WTC11 (cell line): ENCODE measurements around the gene NSUN4. TPM values are rescaled to one million over a fixed set of nuclear protein-coding genes. Genes with fewer than 3 reads are reported as not detected.

Experiments used
- ELF4 ChIP-seq: sonication (generic); formaldehyde crosslinking; IDR thresholded peaks from 2 replicates; pipeline ENCODE4 v1.8.1; 2022; ENCODE audit warnings: low read depth, mild to moderate bottlenecking, moderate library complexity, missing genetic modification reagents
- ETV6 ChIP-seq: sonication (generic); formaldehyde crosslinking; IDR thresholded peaks from 2 replicates; pipeline ENCODE4 v1.8.1; 2022; ENCODE audit warnings: mild to moderate bottlenecking, missing genetic modification reagents
- FOXK1 ChIP-seq: sonication (generic); formaldehyde crosslinking; IDR thresholded peaks from 2 replicates; pipeline ENCODE4 v1.8.0; 2022; ENCODE audit warnings: mild to moderate bottlenecking, moderate library complexity, missing genetic modification reagents
- FOXP1 ChIP-seq: sonication (generic); formaldehyde crosslinking; IDR thresholded peaks from 2 replicates; pipeline ENCODE4 v1.8.0; 2022; ENCODE audit warnings: missing genetic modification reagents, mild to moderate bottlenecking, moderate library complexity, borderline replicate concordance
- KAT7 ChIP-seq: sonication (generic); formaldehyde crosslinking; IDR thresholded peaks from 2 replicates; pipeline ENCODE4 v1.8.1; 2023; ENCODE audit warnings: missing genetic modification reagents, mild to moderate bottlenecking, borderline replicate concordance
- NFE2L1 ChIP-seq: sonication (generic); formaldehyde crosslinking; IDR thresholded peaks from 2 replicates; pipeline ENCODE4 v1.8.1; 2023; ENCODE audit warnings: missing genetic modification reagents
- ZNF121 ChIP-seq: sonication (generic); formaldehyde crosslinking; IDR thresholded peaks from 2 replicates; pipeline ENCODE4 v1.8.0; 2023; ENCODE audit warnings: missing genetic modification reagents
- ZNF416 ChIP-seq: fragments of 250-450 bp; sonication (Bioruptor Pico); IDR thresholded peaks from 2 replicates; pipeline ENCODE4 v1.9.0; 2021; ENCODE audit warnings: mild to moderate bottlenecking, inconsistent platforms
- total RNA-seq: library from RNA; stranded (reverse); gene quantifications from 3 replicates; pipeline ENCODE4 v1.2.3, GENCODE V29; 2021
- TF ChIP-seq, protein P1 (sequence below): sonication (generic); formaldehyde crosslinking; IDR thresholded peaks from 2 replicates; pipeline ENCODE4 v1.8.1; 2023; ENCODE audit warnings: mild to moderate bottlenecking, missing genetic modification reagents
- TF ChIP-seq, protein P2 (sequence below): fragments of 250-450 bp; sonication (Bioruptor Pico); IDR thresholded peaks from 2 replicates; pipeline ENCODE4 v1.9.0; 2021; ENCODE audit warnings: mild to moderate bottlenecking
- TF ChIP-seq, protein P3 (sequence below): sonication (generic); formaldehyde crosslinking; IDR thresholded peaks from 2 replicates; pipeline ENCODE4 v1.8.0; 2022; ENCODE audit warnings: mild to moderate bottlenecking, missing genetic modification reagents
- TF ChIP-seq, protein P4 (sequence below): sonication (generic); formaldehyde crosslinking; IDR thresholded peaks from 2 replicates; pipeline ENCODE4 v1.8.1; 2023; ENCODE audit warnings: mild to moderate bottlenecking, missing genetic modification reagents, borderline replicate concordance
- TF ChIP-seq, protein P5 (sequence below): sonication (generic); formaldehyde crosslinking; IDR thresholded peaks from 2 replicates; pipeline ENCODE4 v1.8.0; 2022; ENCODE audit warnings: missing genetic modification reagents

NSUN4 gene
- total RNA-seq, 1 experiment from 2014 or later: 22.6 TPM

DNA sequence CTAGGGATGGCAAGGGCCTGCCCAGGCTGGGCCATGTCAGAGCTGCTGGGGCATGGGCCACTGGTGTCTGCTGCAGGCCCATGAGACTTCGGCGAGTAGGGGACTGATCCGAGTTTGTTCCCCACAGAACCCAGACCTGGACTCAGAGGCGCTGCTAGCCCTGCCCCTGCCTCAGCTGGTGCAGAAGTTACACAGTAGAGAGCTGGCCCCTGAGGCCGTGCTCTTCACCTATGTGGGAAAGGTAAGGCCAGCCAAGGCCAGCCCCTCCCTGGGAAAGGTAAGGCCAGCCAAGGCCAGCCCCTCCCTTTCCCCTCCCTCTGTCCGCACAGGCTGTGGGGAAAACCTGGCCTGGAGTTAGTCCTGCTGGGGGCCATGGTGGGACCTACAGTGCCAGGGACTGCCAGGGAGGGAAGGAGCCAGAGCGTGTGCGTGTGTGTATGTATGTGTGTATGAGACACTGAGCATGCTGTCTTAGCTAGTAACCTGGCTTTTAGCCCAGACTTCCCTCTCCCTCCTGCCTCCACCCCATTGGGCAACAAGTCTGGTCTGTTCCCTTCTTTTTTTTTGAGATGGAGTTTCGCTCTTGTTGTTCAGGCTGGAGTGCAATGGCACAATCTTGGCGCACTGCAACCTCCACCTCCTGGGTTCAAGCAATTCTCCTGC lies 61.5 kb downstream of the NSUN4 start (continued):
- TF ChIP-seq ZNF121 (CRISPR knock-in tag) (no peak), FOXP1 (CRISPR knock-in tag) (peak; percentile 66; the same call in 1 of the 2 replicates), ELF4 (CRISPR knock-in tag) (no peak), FOXK1 (CRISPR knock-in tag) (0 out of 2 replicates have a peak, but pooled peaks have one; percentile 40), ETV6 (CRISPR knock-in tag) (0 out of 2 replicates have a peak, but pooled peaks have one; percentile 14), KAT7 (CRISPR knock-in tag) (0 out of 2 replicates have a peak, but pooled peaks have one; percentile 70), ZNF416 (no peak), NFE2L1 (CRISPR knock-in tag) (no peak)
- TF ChIP-seq, protein P1, sequence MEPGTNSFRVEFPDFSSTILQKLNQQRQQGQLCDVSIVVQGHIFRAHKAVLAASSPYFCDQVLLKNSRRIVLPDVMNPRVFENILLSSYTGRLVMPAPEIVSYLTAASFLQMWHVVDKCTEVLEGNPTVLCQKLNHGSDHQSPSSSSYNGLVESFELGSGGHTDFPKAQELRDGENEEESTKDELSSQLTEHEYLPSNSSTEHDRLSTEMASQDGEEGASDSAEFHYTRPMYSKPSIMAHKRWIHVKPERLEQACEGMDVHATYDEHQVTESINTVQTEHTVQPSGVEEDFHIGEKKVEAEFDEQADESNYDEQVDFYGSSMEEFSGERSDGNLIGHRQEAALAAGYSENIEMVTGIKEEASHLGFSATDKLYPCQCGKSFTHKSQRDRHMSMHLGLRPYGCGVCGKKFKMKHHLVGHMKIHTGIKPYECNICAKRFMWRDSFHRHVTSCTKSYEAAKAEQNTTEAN (CRISPR knock-in tag): no peak
- TF ChIP-seq, protein P2, sequence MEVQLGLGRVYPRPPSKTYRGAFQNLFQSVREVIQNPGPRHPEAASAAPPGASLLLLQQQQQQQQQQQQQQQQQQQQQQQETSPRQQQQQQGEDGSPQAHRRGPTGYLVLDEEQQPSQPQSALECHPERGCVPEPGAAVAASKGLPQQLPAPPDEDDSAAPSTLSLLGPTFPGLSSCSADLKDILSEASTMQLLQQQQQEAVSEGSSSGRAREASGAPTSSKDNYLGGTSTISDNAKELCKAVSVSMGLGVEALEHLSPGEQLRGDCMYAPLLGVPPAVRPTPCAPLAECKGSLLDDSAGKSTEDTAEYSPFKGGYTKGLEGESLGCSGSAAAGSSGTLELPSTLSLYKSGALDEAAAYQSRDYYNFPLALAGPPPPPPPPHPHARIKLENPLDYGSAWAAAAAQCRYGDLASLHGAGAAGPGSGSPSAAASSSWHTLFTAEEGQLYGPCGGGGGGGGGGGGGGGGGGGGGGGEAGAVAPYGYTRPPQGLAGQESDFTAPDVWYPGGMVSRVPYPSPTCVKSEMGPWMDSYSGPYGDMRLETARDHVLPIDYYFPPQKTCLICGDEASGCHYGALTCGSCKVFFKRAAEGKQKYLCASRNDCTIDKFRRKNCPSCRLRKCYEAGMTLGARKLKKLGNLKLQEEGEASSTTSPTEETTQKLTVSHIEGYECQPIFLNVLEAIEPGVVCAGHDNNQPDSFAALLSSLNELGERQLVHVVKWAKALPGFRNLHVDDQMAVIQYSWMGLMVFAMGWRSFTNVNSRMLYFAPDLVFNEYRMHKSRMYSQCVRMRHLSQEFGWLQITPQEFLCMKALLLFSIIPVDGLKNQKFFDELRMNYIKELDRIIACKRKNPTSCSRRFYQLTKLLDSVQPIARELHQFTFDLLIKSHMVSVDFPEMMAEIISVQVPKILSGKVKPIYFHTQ (CRISPR knock-in tag): no peak
- TF ChIP-seq, protein P3, sequence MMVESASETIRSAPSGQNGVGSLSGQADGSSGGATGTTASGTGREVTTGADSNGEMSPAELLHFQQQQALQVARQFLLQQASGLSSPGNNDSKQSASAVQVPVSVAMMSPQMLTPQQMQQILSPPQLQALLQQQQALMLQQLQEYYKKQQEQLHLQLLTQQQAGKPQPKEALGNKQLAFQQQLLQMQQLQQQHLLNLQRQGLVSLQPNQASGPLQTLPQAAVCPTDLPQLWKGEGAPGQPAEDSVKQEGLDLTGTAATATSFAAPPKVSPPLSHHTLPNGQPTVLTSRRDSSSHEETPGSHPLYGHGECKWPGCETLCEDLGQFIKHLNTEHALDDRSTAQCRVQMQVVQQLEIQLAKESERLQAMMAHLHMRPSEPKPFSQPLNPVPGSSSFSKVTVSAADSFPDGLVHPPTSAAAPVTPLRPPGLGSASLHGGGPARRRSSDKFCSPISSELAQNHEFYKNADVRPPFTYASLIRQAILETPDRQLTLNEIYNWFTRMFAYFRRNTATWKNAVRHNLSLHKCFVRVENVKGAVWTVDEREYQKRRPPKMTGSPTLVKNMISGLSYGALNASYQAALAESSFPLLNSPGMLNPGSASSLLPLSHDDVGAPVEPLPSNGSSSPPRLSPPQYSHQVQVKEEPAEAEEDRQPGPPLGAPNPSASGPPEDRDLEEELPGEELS (CRISPR knock-in tag): peak; percentile 44; the same call in 1 of the 2 replicates
- TF ChIP-seq, protein P4, sequence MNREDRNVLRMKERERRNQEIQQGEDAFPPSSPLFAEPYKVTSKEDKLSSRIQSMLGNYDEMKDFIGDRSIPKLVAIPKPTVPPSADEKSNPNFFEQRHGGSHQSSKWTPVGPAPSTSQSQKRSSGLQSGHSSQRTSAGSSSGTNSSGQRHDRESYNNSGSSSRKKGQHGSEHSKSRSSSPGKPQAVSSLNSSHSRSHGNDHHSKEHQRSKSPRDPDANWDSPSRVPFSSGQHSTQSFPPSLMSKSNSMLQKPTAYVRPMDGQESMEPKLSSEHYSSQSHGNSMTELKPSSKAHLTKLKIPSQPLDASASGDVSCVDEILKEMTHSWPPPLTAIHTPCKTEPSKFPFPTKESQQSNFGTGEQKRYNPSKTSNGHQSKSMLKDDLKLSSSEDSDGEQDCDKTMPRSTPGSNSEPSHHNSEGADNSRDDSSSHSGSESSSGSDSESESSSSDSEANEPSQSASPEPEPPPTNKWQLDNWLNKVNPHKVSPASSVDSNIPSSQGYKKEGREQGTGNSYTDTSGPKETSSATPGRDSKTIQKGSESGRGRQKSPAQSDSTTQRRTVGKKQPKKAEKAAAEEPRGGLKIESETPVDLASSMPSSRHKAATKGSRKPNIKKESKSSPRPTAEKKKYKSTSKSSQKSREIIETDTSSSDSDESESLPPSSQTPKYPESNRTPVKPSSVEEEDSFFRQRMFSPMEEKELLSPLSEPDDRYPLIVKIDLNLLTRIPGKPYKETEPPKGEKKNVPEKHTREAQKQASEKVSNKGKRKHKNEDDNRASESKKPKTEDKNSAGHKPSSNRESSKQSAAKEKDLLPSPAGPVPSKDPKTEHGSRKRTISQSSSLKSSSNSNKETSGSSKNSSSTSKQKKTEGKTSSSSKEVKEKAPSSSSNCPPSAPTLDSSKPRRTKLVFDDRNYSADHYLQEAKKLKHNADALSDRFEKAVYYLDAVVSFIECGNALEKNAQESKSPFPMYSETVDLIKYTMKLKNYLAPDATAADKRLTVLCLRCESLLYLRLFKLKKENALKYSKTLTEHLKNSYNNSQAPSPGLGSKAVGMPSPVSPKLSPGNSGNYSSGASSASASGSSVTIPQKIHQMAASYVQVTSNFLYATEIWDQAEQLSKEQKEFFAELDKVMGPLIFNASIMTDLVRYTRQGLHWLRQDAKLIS (CRISPR knock-in tag): no peak
- TF ChIP-seq, protein P5, sequence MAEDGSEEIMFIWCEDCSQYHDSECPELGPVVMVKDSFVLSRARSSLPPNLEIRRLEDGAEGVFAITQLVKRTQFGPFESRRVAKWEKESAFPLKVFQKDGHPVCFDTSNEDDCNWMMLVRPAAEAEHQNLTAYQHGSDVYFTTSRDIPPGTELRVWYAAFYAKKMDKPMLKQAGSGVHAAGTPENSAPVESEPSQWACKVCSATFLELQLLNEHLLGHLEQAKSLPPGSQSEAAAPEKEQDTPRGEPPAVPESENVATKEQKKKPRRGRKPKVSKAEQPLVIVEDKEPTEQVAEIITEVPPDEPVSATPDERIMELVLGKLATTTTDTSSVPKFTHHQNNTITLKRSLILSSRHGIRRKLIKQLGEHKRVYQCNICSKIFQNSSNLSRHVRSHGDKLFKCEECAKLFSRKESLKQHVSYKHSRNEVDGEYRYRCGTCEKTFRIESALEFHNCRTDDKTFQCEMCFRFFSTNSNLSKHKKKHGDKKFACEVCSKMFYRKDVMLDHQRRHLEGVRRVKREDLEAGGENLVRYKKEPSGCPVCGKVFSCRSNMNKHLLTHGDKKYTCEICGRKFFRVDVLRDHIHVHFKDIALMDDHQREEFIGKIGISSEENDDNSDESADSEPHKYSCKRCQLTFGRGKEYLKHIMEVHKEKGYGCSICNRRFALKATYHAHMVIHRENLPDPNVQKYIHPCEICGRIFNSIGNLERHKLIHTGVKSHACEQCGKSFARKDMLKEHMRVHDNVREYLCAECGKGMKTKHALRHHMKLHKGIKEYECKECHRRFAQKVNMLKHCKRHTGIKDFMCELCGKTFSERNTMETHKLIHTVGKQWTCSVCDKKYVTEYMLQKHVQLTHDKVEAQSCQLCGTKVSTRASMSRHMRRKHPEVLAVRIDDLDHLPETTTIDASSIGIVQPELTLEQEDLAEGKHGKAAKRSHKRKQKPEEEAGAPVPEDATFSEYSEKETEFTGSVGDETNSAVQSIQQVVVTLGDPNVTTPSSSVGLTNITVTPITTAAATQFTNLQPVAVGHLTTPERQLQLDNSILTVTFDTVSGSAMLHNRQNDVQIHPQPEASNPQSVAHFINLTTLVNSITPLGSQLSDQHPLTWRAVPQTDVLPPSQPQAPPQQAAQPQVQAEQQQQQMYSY (CRISPR knock-in tag): peak; percentile 100
- TF ChIP-seq, all 79 proteins: peak for 10
